AG09309 (cell line): Measurements from ENCODE around the gene CCDC47.

Source experiments
- DNase-seq: peaks from one replicate; pipeline ENCODE4 v3.0.0-alpha.2; 2010; ENCODE audit warnings: low read depth
- H3K4me3 ChIP-seq: 2 replicates; pipeline ENCODE4 v1.5.1; 2011; ENCODE audit warnings: mild to moderate bottlenecking, low read depth, low read length, moderate library complexity; ENCODE audit not compliant: control insufficient read depth
- TF ChIP-seq, protein P1 (sequence below): IDR thresholded peaks from 2 replicates; pipeline ENCODE4 v1.5.1; 2011; ENCODE audit warnings: mild to moderate bottlenecking, low read depth, low read length, inconsistent platforms; ENCODE audit not compliant: insufficient read depth, control insufficient read depth; ENCODE audit errors: missing control alignments

CCDC47 gene

GRCh38 chr17:63817736-63818385 is 44.5 kb upstream of the CCDC47 start:
- DNase-seq, result no peak
- no peak overlapping the region for H3K4me3 ChIP-seq
- TF ChIP-seq, protein P1, sequence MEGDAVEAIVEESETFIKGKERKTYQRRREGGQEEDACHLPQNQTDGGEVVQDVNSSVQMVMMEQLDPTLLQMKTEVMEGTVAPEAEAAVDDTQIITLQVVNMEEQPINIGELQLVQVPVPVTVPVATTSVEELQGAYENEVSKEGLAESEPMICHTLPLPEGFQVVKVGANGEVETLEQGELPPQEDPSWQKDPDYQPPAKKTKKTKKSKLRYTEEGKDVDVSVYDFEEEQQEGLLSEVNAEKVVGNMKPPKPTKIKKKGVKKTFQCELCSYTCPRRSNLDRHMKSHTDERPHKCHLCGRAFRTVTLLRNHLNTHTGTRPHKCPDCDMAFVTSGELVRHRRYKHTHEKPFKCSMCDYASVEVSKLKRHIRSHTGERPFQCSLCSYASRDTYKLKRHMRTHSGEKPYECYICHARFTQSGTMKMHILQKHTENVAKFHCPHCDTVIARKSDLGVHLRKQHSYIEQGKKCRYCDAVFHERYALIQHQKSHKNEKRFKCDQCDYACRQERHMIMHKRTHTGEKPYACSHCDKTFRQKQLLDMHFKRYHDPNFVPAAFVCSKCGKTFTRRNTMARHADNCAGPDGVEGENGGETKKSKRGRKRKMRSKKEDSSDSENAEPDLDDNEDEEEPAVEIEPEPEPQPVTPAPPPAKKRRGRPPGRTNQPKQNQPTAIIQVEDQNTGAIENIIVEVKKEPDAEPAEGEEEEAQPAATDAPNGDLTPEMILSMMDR, result no peak

DNA sequence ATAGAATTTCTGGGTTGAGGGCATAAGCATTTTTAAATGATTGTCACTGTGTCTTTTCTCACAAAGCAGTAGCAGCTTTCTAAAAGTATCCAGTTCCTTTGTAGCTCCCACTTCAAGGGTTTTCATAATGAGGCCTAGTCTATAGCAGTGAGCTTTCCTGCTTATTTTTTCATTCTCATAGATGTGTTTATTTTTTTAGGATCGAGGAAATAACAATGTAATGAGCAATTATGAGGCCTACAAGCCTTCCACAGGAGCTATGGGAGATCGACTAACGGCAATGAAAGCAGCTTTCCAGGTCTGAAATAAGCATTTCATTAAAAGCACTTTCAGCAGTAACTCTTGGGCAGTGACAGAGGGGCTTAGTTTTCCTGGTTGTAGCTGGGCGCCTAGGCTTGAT is 43.3 kb upstream of the CCDC47 start:
- DNase-seq, result no peak
- TF ChIP-seq, protein P1, result no peak
- H3K4me3 ChIP-seq, result no peak overlapping the region

GRCh38 chr17:63816123-63816522 is 42.7 kb upstream of the CCDC47 start:
- H3K4me3 ChIP-seq, result no peak overlapping the region
- TF ChIP-seq, protein P1, result no peak
- DNase-seq, result no peak

- H3K4me3 ChIP-seq, result no peak overlapping the region
- no peak for DNase-seq
- TF ChIP-seq, protein P1, result no peak
Measured at GRCh38 chr17:63809970-63810369, 36.6 kb upstream of the CCDC47 start.

DNA sequence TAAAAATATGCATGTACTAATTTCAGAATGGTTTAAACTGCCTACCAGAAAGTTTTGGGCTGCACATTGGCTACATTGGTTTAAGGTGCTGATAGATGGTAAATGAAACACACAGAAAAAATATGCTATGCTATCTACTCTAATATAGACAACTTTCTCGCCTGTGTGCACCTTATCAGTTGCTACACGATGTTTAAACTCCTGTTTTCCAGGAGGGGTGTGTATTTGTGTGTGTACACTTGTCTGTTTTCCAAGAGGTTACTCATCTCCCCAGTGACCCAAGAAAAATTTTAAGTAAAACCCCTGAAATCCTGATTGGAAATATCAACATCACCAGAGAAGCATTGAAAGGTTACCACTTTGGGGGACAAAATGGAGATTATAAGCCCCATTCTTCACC is 32.2 kb upstream of the CCDC47 start:
- TF ChIP-seq, protein P1, result no peak
- H3K4me3 ChIP-seq, result no peak overlapping the region
- no peak for DNase-seq

DNA sequence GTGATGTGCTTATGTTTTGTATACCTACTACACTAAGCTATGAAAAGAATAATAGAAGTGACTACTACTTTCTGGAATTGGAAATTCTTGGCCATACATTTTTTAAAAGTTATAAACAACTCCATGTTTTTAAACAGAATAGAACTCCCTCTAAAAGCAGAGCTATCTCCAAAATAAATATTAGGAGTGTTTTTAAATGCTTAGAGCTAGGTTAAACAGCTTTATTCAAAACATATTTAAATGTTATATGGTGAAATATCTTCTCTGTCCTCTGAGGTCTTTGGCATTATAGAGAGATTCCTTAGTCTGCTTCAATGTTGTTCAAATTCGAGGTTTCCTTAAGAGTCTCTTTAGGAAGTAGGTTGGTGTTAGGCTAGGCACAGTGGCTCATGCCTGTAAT is 30.9 kb upstream of the CCDC47 start:
- TF ChIP-seq, protein P1, result no peak
- DNase-seq, result no peak
- H3K4me3 ChIP-seq, result no peak overlapping the region
